LHCN-M2 (cell line): Measurements from ENCODE around the gene RPP40. TPM values are rescaled to one million over a fixed set of nuclear protein-coding genes. Genes with fewer than 3 reads are reported as not detected.

ENCODE experiments used
- DNase-seq: peaks from one replicate; pipeline ENCODE4 v3.0.0-alpha.2; 2012; ENCODE audit warnings: low read depth
- total RNA-seq: library from RNA; depleted of rRNA; stranded (reverse); fragments of >200 nt; gene quantifications from 2 replicates; pipeline ENCODE4 v1.2.3, GENCODE V29; 2014

The RPP40 gene
- total RNA-seq, 1 experiment from 2014 or later = 38.6 TPM

GRCh38 chr6:4970739-4971395 lies 33.0 kb downstream of the RPP40 start:
- no peak for DNase-seq

GRCh38 chr6:4969609-4970285 lies 34.1 kb downstream of the RPP40 start:
- DNase-seq = no peak

GRCh38 chr6:4967301-4968030 lies 36.4 kb downstream of the RPP40 start:
- DNase-seq = no peak

GRCh38 chr6:4965562-4966389 lies 38.1 kb downstream of the RPP40 start:
- DNase-seq = no peak

GRCh38 chr6:4964675-4965561 lies 38.9 kb downstream of the RPP40 start:
- DNase-seq = no peak

- DNase-seq = no peak
Measured at GRCh38 chr6:4962905-4963304, 40.9 kb downstream of the RPP40 start.

GRCh38 chr6:4961322-4962168 lies 42.3 kb downstream of the RPP40 start:
- DNase-seq = peak; percentile 3

GRCh38 chr6:4958624-4959023 lies 45.2 kb downstream of the RPP40 start:
- DNase-seq = no peak

- DNase-seq = peak; percentile 14
Measured at GRCh38 chr6:4957521-4958231, 46.2 kb downstream of the RPP40 start.

- DNase-seq = no peak
Measured at GRCh38 chr6:4956625-4957024, 47.2 kb downstream of the RPP40 start.

GRCh38 chr6:4953440-4953839 lies 50.4 kb downstream of the RPP40 start:
- DNase-seq = no peak

GRCh38 chr6:4950836-4951533 lies 52.9 kb downstream of the RPP40 start:
- no peak for DNase-seq

- no peak for DNase-seq
Measured at GRCh38 chr6:4950076-4950475, 53.8 kb downstream of the RPP40 start.

- DNase-seq = no peak
Measured at GRCh38 chr6:4948781-4949450, 54.9 kb downstream of the RPP40 start.

GRCh38 chr6:4947716-4948115 lies 56.1 kb downstream of the RPP40 start:
- DNase-seq = no peak

GRCh38 chr6:4946521-4946920 lies 57.3 kb downstream of the RPP40 start:
- no peak for DNase-seq
